ENCODE measurements around the gene IFNAR1. TPM values are rescaled to one million over a fixed set of nuclear protein-coding genes. Genes with fewer than 3 reads are reported as not detected.
A peak's percentile ranks its signal among the peaks of the same experiment; 100 is the strongest.

The IFNAR1 gene
- total RNA-seq, 1 experiment from 2014 or later, result 14.2 TPM

DNA sequence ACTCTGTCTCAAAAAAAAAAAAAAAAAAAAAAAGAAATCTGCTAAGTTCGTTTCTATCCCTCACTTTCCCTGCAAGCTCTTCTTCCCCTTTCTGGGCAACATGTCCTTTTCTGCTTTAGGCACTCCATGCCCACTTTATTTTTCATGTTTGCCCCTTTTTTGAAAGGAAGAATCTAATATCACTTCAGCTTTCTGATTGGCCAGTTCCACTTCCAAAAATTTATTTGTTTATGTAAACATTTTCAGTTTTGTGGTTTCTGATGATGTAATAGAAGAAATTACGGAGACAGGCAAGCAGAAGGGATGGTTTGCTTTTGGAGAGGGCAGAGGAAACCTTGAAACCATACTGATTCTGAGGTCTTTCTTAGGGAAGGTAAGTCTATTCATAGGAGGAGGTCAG, 15.1 kb downstream of the IFNAR1 start:
- no peaks in the 10 kb centered on the region for H3K27me3 ChIP-seq (ENCODE audit: insufficient read depth, low read length)
- Mint-ChIP-seq H3K36me3 (ENCODE audit: insufficient read depth in 1 of 3, low read depth in 3 of 3) (peaks cover 9 to 36% (median 35%) of the 10 kb centered on the region in 3 experiments; a peak in 6 of 7 replicates), H3K9me3 (no peaks in the 10 kb centered on the region), H3K27me3 (ENCODE audit: low read depth) (no peaks in the 10 kb centered on the region), H3K27ac (peak overlapping the region in 1 of 3 experiments; percentile 27; a peak in 1 of 7 replicates), H3K4me3 (no peak overlapping the region), H3K4me1 (no peaks in the 10 kb centered on the region)
- no peak overlapping the region for H2BK20ac ChIP-seq (ENCODE audit: low read depth, low read length, poor library complexity, severe bottlenecking)
- H2BK12ac ChIP-seq (ENCODE audit: insufficient read length, low read depth, low read length), result no peak overlapping the region
- H3K56ac ChIP-seq (ENCODE audit: insufficient read length, low read depth, low read length), result no peak overlapping the region
- no CpG with 5 or more reads among the region's 2 CpGs for WGBS (ENCODE audit: extremely low coverage, insufficient read length, low lambda C conversion rate)
- no peak overlapping the region for H2BK120ac ChIP-seq (ENCODE audit: low read depth, low read length, poor library complexity, severe bottlenecking)
- TF ChIP-seq, protein P1, sequence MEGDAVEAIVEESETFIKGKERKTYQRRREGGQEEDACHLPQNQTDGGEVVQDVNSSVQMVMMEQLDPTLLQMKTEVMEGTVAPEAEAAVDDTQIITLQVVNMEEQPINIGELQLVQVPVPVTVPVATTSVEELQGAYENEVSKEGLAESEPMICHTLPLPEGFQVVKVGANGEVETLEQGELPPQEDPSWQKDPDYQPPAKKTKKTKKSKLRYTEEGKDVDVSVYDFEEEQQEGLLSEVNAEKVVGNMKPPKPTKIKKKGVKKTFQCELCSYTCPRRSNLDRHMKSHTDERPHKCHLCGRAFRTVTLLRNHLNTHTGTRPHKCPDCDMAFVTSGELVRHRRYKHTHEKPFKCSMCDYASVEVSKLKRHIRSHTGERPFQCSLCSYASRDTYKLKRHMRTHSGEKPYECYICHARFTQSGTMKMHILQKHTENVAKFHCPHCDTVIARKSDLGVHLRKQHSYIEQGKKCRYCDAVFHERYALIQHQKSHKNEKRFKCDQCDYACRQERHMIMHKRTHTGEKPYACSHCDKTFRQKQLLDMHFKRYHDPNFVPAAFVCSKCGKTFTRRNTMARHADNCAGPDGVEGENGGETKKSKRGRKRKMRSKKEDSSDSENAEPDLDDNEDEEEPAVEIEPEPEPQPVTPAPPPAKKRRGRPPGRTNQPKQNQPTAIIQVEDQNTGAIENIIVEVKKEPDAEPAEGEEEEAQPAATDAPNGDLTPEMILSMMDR (conservative IDR thresholded peaks at IDR 0.05), result no peak
- no peak for DNase-seq
- no peak overlapping the region for H2AK5ac ChIP-seq (ENCODE audit: insufficient read length, low read length)
- H3K4me1 ChIP-seq (ENCODE audit: insufficient read depth, low read length), result no peaks in the 10 kb centered on the region
- no peak overlapping the region for H3K4me2 ChIP-seq (ENCODE audit: insufficient read depth, insufficient read length, low read length)
- H4K91ac ChIP-seq (ENCODE audit: insufficient read length, low read depth, low read length), result no peak overlapping the region
- H4K5ac ChIP-seq (ENCODE audit: insufficient read length, low read depth, low read length), result no peak overlapping the region
- H3K27ac ChIP-seq (ENCODE audit: insufficient read length, low read depth, low read length), result no peak overlapping the region
- peaks cover under 1% of the 10 kb centered on the region for H3K79me1 ChIP-seq (ENCODE audit: insufficient read depth, low read depth, low read length, poor library complexity, severe bottlenecking)
- no peaks in the 10 kb centered on the region for H3K79me2 ChIP-seq (ENCODE audit: insufficient read depth, low read length)
- H3K9ac ChIP-seq (ENCODE audit: extremely low read depth, insufficient read length, low read length), result no peak overlapping the region
- H3K9me3 ChIP-seq (ENCODE audit: control insufficient read depth, low read depth, low read length), result no peaks in the 10 kb centered on the region
- H3K23me2 ChIP-seq (ENCODE audit: insufficient read length, low read depth, low read length, poor library complexity, severe bottlenecking), result no peaks in the 10 kb centered on the region
- no peak overlapping the region for H2AFZ ChIP-seq (ENCODE audit: low read length)
- H4K8ac ChIP-seq (replicated peaks; ENCODE audit: insufficient read length, low read depth, low read length), result no peak overlapping the region
- no peak overlapping the region for H3T11ph ChIP-seq (ENCODE audit: low read length)
- no peak overlapping the region for H2BK5ac ChIP-seq (ENCODE audit: insufficient read length, low read length)
- no peak overlapping the region for H3K18ac ChIP-seq (ENCODE audit: insufficient read length, low read depth, low read length)
- H3K14ac ChIP-seq (ENCODE audit: insufficient read depth, low read length), result no peak overlapping the region
- H4K20me1 ChIP-seq (ENCODE audit: control insufficient read depth, insufficient read depth, insufficient read length), result no peaks in the 10 kb centered on the region
- no peak overlapping the region for H3K23ac ChIP-seq (ENCODE audit: insufficient read length, low read depth, low read length)
- no peak overlapping the region for H2BK15ac ChIP-seq (ENCODE audit: low read depth, low read length)
- no peak overlapping the region for H3K4ac ChIP-seq (ENCODE audit: low read depth, low read length)
